ENCODE measurements around the gene FMN1. TPM values are rescaled to one million over a fixed set of nuclear protein-coding genes. Genes with fewer than 3 reads are reported as not detected.

Gene FMN1
- total and polyA plus RNA-seq, 2 experiments from 2014 or later = 0.93 to 2.2 TPM

GRCh38 chr15:32765236-32765635 lies 429.3 kb downstream of the FMN1 start:
- in situ Hi-C loops (cut with MboI) = no loop called here
- Histone ChIP-seq H3K79me2 (ENCODE audit: insufficient read depth) (no peaks in the 10 kb centered on the region), H3K9ac (no peak overlapping the region), H3K27me3 (replicated peaks; ENCODE audit: insufficient read depth) (no peaks in the 10 kb centered on the region), H3K9me3 (ENCODE audit: low read depth) (no peaks in the 10 kb centered on the region), H3K4me2 (ENCODE audit: unreplicated experiment) (no peak overlapping the region), H3K9me2 (ENCODE audit: insufficient read depth) (no peaks in the 10 kb centered on the region), H3K4me3 (no peak overlapping the region), H2AFZ (no peak overlapping the region), H3K4me1 (ENCODE audit: insufficient read depth) (peaks cover 6% of the 10 kb centered on the region), H3F3A (ENCODE audit: insufficient read depth) (no peaks in the 10 kb centered on the region), H3K36me3 (ENCODE audit: low read depth) (0 out of 2 replicates have a peak, but pooled peaks cover 4% of the 10 kb centered on the region), H3K27ac (no peak overlapping the region), H4K20me1 (ENCODE audit: insufficient read depth) (no peaks in the 10 kb centered on the region)
- no peak for DNase-seq
- TF ChIP-seq EZH2phosphoT487 (IDR thresholded peaks at IDR 0.05; ENCODE audit: insufficient read depth, low read depth) = no peak
- no peak for TF ChIP-seq EZH2 (IDR thresholded peaks at IDR 0.05; ENCODE audit: insufficient read depth, poor library complexity, severe bottlenecking)
- 73 to 75% methylated on average over 4 of the region's 4 CpGs for whole genome bisulfite sequencing, 2 experiments (ENCODE audit: low coverage in 1 of 2, low lambda C conversion rate in 2 of 2, missing lambda C conversion rate in 2 of 2)

- Histone ChIP-seq H3K9me3 (ENCODE audit: low read depth) (no peaks in the 10 kb centered on the region), H3K79me2 (ENCODE audit: insufficient read depth) (no peaks in the 10 kb centered on the region), H3K4me1 (ENCODE audit: insufficient read depth) (peaks cover 6% of the 10 kb centered on the region), H2AFZ (no peak overlapping the region), H3K36me3 (ENCODE audit: low read depth) (0 out of 2 replicates have a peak, but pooled peaks cover 4% of the 10 kb centered on the region), H3F3A (ENCODE audit: insufficient read depth) (no peaks in the 10 kb centered on the region), H3K4me2 (ENCODE audit: unreplicated experiment) (no peak overlapping the region), H3K27me3 (replicated peaks; ENCODE audit: insufficient read depth) (no peaks in the 10 kb centered on the region), H3K4me3 (no peak overlapping the region), H4K20me1 (ENCODE audit: insufficient read depth) (no peaks in the 10 kb centered on the region), H3K9me2 (ENCODE audit: insufficient read depth) (no peaks in the 10 kb centered on the region; the same call in 1 of the 2 replicates), H3K27ac (no peak overlapping the region), H3K9ac (no peak overlapping the region)
- no peak for TF ChIP-seq EZH2phosphoT487 (IDR thresholded peaks at IDR 0.05; ENCODE audit: insufficient read depth, low read depth)
- TF ChIP-seq EZH2 (IDR thresholded peaks at IDR 0.05; ENCODE audit: insufficient read depth, poor library complexity, severe bottlenecking) = no peak
- in situ Hi-C loops (cut with MboI) = no loop called here
- 93 to 96% methylated on average over 1 of the region's 1 CpG for WGBS, 2 experiments (ENCODE audit: low coverage in 1 of 2, low lambda C conversion rate in 2 of 2, missing lambda C conversion rate in 2 of 2)
- DNase-seq = no peak
These were observed 431.2 kb downstream of the FMN1 start for GRCh38 chr15:32763295-32763694.

GRCh38 chr15:32757426-32757825 lies 437.1 kb downstream of the FMN1 start:
- H3K9me2 ChIP-seq (ENCODE audit: insufficient read depth) = no peaks in the 10 kb centered on the region; the same call in 1 of the 2 replicates
- H3K27me3 ChIP-seq (replicated peaks; ENCODE audit: insufficient read depth) = no peaks in the 10 kb centered on the region
- H3K4me3 ChIP-seq = no peak overlapping the region
- WGBS, 2 experiments (ENCODE audit: low coverage in 1 of 2, low lambda C conversion rate in 2 of 2, missing lambda C conversion rate in 2 of 2) = 87 to 89% methylated on average over 2 of the region's 2 CpGs
- in situ Hi-C loops (cut with MboI) = no loop called here
- H3K4me2 ChIP-seq (ENCODE audit: unreplicated experiment) = no peak overlapping the region
- no peak overlapping the region for H3K27ac ChIP-seq
- no peaks in the 10 kb centered on the region for H3K9me3 ChIP-seq (ENCODE audit: low read depth)
- H3K4me1 ChIP-seq (ENCODE audit: insufficient read depth) = no peaks in the 10 kb centered on the region
- H3K9ac ChIP-seq = no peak overlapping the region
- no peak for DNase-seq
- H3K36me3 ChIP-seq (ENCODE audit: low read depth) = 0 out of 2 replicates have a peak, but pooled peaks cover 4% of the 10 kb centered on the region
- no peaks in the 10 kb centered on the region for H4K20me1 ChIP-seq (ENCODE audit: insufficient read depth)
- TF ChIP-seq EZH2phosphoT487 (IDR thresholded peaks at IDR 0.05; ENCODE audit: insufficient read depth, low read depth) (no peak), EZH2 (IDR thresholded peaks at IDR 0.05; ENCODE audit: insufficient read depth, poor library complexity, severe bottlenecking) (no peak)
- no peaks in the 10 kb centered on the region for H3K79me2 ChIP-seq (ENCODE audit: insufficient read depth)
- no peak overlapping the region for H2AFZ ChIP-seq
- H3F3A ChIP-seq (ENCODE audit: insufficient read depth) = no peaks in the 10 kb centered on the region

GRCh38 chr15:32750979-32751378 lies 443.5 kb downstream of the FMN1 start:
- Histone ChIP-seq H3K4me1 (ENCODE audit: insufficient read depth) (peaks cover 23% of the 10 kb centered on the region), H3F3A (ENCODE audit: insufficient read depth) (peaks cover 34% of the 10 kb centered on the region), H4K20me1 (ENCODE audit: insufficient read depth) (no peaks in the 10 kb centered on the region), H3K27ac (no peak overlapping the region), H3K9me2 (ENCODE audit: insufficient read depth) (no peaks in the 10 kb centered on the region), H3K27me3 (replicated peaks; ENCODE audit: insufficient read depth) (no peaks in the 10 kb centered on the region), H3K79me2 (ENCODE audit: insufficient read depth) (no peaks in the 10 kb centered on the region), H3K36me3 (ENCODE audit: low read depth) (no peaks in the 10 kb centered on the region), H3K4me3 (no peak overlapping the region), H3K9me3 (ENCODE audit: low read depth) (no peaks in the 10 kb centered on the region), H3K4me2 (ENCODE audit: unreplicated experiment) (no peak overlapping the region), H3K9ac (no peak overlapping the region), H2AFZ (no peak overlapping the region)
- in situ Hi-C loops (cut with MboI) = no loop called here
- TF ChIP-seq EZH2 (IDR thresholded peaks at IDR 0.05; ENCODE audit: insufficient read depth, poor library complexity, severe bottlenecking) = no peak
- TF ChIP-seq EZH2phosphoT487 (IDR thresholded peaks at IDR 0.05; ENCODE audit: insufficient read depth, low read depth) = no peak
- DNase-seq = no peak
- 65 to 66% methylated on average over 3 of the region's 3 CpGs for WGBS, 2 experiments (ENCODE audit: low coverage in 1 of 2, low lambda C conversion rate in 2 of 2, missing lambda C conversion rate in 2 of 2)
